ENCODE data around the gene ZNF516.

The ZNF516 gene

DNA sequence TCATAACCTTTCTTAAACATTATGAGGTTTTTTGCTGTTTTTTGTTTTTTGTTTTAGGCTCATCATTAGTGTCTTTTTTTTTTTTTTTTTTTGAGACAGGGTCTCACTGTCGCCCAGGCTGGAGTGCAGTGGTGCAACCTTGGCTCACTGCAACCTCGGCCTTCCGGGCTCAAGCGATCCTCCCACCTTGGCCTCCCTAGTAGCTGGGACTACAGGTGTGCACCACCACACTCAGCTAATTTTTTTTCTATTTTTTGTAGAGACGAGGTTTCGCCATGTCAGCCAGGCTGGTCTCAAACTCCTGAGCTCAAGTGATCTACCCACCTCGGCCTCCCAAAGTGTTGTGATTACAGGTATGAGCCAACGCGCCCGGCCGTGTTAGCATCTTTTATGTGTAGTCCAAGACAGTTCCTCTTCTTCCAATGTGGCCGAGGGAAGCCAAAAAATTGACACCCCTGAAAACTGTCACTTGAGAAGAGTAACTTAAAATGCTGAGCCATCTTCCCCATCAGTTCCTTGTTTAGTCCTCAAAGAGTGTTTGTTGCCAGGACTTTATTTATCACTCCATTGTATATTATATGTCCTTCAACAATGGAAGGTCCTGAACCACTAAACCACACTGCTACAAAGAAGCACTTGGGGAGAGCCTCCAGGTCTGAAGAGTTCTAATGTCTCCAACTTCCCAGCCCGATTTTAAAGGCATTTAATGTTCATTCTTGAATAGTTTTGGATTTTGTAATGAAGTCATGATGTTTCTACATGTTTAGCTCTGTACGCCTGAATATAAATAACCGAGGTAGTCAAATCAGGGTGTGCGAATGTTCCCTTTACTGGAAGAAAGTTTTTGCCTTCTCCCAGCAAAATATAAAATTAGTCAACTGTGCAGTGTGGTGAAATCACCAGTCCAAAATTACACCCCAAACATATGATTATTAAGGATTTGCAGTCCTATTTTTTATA, 26.4 kb downstream of the ZNF516 start:
- no peak for DNase-seq (ENCODE audit: low spot score)

GRCh38 chr18:76467371-76468190, 27.5 kb downstream of the ZNF516 start:
- DNase-seq (ENCODE audit: low spot score) = peak; percentile 72

DNA sequence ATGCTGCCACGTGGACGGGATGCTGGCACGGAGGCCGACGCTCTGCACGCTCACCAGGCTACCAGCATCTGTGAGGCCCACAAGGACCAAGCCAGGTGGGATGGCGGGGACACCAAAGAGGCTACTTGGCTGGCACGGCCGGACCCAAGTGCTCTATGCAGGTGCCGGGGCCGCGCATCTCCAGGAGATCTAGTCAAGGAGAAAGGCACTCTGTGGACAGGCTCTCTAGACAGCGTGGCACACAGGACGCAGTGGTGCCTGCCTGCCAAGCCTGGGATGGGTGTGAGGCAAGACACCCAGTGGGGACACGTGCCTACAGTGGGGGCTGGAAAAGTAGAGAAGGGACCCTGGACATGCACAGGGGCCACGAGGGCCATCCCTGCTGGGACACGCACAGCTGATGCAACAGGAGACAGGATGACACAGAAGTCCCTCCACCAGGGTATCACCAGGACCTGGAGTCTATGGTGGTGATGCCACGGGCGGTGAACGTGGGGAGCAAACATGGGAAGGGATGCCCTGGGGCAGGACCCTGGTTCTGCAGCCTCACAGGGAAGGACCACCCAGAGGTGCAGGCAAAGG, 28.5 kb downstream of the ZNF516 start:
- DNase-seq (ENCODE audit: low spot score) = no peak

- DNase-seq (ENCODE audit: low spot score) = no peak
These were observed 29.2 kb downstream of the ZNF516 start for GRCh38 chr18:76465630-76466409.

GRCh38 chr18:76464281-76465259, 30.5 kb downstream of the ZNF516 start:
- DNase-seq (ENCODE audit: low spot score) = no peak

DNA sequence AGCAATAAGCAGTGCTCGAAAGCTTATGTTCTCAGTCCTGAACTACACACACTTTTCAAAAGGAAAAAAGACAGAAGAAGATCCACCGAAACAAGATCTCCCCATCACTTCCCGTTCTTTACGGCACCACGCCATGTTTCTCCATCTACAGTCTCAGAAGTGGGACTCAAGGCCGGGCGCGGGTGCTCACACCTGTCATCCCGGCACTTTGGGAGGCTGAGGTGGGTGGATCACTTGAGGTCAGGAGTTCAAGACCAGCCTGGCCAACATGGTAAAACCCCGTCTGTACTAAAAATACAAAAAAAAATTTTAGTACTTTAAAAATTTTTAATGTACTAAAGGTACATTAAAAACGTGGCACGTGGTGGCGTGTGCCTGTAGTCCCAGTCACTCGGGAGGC, 31.2 kb downstream of the ZNF516 start:
- no peak for DNase-seq (ENCODE audit: low spot score)

- DNase-seq (ENCODE audit: low spot score) = no peak
These were observed 31.7 kb downstream of the ZNF516 start for GRCh38 chr18:76463358-76463757.

DNA sequence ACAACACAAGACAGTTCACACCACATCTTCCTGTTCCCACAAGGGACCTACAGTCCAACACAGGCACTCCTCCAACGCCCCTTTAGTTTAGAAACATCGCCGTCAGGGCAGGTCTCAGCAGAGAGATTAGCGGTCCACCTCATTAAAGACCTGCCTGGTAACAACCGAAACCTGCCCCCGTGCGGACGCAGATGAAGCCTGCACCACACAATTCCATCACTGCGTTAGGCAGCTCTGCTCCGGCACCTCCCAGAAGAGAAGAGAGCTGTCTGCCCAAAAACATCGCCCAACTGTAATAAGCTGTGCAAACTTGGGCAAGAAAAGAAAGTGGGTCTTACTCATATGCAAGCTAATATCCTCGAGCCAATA, 32.7 kb downstream of the ZNF516 start:
- DNase-seq (ENCODE audit: low spot score) = no peak

DNA sequence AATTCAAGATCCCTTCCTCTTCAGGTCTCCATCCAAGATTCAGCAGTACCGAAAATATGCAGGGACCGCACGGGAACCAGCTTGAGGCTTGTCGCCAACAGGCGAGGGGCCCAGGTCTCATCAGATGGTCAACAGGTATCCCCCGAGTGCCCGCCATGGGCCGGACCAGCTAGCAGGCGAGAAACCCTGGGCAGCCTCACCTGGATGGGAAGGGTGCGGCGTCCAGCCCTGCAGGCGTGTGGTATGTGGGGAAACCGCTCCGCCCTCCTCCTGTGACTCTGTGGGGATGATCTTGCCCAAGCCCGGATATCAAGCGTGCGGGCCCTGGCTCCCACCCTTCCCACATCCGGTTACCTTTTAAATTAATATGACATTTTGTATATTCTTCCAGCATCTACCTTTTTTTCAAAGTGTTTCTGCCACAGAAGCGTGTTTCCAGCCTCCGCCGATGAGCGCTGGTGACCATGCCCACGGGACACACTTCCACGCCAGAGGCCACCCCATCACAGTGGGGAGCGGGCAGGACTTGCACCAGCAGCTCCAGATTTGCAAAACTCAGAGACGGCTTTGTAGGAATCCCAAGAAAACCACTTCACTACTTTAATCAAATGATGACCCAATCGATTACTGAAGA, 33.2 kb downstream of the ZNF516 start:
- DNase-seq (ENCODE audit: low spot score) = no peak

DNA sequence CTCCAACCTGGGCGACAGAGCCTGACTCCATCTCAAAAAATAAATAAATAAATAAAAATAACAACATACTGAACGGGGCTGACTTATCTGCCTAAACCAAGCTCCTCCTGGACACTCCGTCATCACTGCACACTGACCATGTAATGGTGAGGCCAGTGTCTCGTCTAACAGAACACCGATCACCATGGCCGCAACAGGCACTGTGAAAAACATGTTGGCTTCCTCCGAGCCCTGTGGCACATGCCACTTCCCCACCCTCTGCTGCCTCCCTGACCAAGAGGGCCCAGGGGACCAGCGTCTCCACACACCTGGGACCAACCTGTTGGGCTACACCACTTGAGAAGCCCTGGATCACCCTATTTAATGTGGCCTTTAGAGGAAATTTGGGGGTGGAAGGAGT, 33.9 kb downstream of the ZNF516 start:
- no peak for DNase-seq (ENCODE audit: low spot score)

DNA sequence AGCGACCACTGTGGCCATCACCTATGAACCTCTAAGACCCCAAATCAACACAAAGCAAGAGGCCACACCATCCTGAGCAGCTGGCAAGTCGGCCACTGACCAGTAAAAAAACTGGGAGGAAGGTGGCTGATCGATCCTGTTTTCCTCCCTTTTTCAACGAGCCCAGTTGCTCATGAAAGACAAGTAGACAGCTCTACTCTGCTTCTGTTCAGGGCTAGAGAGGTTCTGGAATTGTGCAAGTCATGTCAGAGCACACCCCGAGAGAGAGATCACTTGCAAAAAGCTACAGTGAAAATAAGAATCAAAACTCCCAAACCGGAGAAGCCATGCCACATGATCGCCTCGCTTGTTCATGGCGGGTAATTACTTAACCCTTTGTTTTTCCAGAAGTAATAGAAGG, 34.6 kb downstream of the ZNF516 start:
- DNase-seq (ENCODE audit: low spot score) = peak; percentile 59

- peak; percentile 92 for DNase-seq (ENCODE audit: low spot score)
These were observed 35.2 kb downstream of the ZNF516 start for GRCh38 chr18:76459687-76460350.

GRCh38 chr18:76459312-76459686, 35.7 kb downstream of the ZNF516 start:
- no peak for DNase-seq (ENCODE audit: low spot score)

DNA sequence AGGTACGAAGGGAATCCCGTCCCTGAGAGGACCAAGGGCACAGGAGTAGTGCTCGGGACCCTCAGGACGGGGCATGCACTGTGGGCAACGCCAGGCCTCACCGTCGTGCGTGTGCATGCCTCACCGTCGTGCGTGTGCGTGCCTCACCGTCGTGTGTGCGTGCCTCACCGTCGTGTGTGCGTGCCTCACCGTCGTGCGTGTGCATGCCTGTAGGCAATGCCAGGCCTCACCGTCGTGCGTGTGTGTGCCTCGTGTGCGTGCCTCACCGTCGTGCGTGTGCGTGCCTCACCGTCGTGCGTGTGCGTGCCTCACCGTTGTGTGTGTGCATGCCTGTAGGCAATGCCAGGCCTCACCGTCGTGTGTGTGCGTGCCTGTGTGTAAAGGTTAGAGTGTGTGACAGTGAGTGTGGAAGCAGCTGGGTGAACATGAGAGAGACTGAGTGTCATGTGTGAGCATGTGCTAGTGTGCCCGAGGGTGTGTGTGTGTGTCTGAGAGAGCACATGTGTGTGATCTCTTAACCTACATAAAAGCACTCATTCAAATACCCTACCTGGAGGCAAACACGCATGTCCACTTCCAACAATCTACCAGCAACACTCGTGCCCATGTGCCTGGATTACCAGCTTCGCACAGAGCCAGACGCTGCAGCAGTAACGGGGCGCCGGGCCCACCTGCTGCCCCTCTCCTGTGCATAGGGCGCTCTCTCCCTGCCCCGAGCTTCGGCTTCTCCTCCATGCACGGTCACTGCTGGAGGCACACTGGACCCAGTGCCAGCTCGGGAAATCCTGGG, 36.3 kb downstream of the ZNF516 start:
- DNase-seq (ENCODE audit: low spot score) = no peak

GRCh38 chr18:76457957-76458356, 37.1 kb downstream of the ZNF516 start:
- DNase-seq (ENCODE audit: low spot score) = no peak

DNA sequence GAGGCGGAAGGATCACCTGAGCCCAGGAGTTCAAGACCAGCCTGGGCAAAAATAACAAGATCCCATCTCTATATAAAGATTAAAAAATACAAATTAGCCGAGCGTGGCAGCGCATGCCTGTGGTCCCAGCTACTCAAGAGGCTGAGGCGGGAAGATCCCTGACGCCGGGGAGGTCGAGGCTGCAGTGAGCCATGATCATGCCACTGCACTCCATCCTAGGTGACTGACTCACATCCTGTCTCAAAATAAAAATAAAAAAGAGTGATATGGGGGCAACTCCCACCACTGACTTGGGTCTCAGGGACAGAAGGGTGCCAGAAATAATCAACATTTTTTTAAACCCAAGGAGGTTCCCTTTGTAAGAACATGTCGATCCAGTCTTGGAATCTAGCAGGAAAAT, 37.6 kb downstream of the ZNF516 start:
- DNase-seq (ENCODE audit: low spot score) = no peak

DNA sequence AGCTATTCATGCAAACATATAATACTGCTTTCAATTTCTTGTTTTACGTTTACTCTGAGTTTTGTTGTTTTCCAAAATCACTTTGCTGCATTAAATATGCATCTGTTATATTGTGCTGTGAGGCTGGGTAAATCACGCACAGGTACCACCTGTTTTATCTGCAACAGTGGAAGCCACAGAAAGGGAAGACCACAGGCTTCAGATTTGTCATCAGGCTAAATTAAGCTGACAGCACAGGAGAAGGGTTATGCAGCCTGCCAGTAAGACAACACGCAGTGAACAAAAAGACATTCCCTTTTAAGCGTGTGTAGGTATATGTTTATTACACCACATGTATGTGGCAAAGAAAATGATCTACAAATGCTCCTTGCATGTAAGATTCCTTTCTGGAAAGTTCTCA, 38.2 kb downstream of the ZNF516 start:
- no peak for DNase-seq (ENCODE audit: low spot score)

DNA sequence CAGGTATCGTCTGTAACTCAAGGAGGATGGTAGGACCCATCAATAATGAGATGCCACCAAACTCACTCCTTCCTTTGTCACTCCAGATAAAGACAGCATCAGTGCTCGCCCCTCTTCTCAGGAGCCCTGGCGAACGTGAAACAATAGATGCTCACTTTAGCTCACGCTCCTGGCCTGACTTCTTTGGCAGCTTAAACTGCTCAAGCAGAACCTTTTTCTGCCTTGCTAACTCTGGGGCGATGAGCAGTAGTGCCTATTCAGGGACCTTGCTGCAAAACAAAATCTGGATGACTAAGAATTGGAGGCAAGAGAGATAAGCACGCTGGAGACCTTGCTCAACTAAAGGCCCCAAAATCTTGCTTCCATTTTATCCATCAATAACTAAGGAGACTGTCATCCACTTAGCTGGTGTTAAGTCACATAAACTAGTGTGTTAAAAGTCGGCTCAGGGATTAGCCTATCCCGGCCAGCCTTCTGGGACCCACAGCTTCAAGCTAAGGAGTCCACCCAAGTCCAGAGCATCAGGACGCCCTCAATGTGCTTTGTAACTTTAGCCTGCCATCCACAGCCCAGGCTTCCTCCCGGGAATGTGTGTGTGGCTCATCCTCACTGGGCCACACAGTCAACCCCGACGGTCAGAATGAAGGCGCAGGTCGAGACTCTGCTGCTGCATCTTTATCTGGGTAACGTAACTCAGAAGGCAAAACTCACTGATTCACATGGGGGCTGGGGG, 38.9 kb downstream of the ZNF516 start:
- no peak for DNase-seq (ENCODE audit: low spot score)

All from GM03348 (cell line).